Neural cell (in vitro differentiated cells): ENCODE data around the gene BLOC1S4.

Experiments
- CTCF ChIP-seq: fragments of 450-650 bp; IDR thresholded peaks from 2 replicates; pipeline ENCODE4 v1.5.1; 2014; ENCODE audit warnings: antibody characterized with exemption, mild to moderate bottlenecking, moderate library complexity; ENCODE audit not compliant: poor library complexity, severe bottlenecking
- POLR2AphosphoS5 ChIP-seq: IDR thresholded peaks from 2 replicates; pipeline ENCODE4 v1.6.1; 2012
- RAD21 ChIP-seq: fragments of 450-650 bp; conservative IDR thresholded peaks from 2 replicates; pipeline ENCODE4 v1.6.1; 2014; ENCODE audit warnings: antibody characterized with exemption, mild to moderate bottlenecking, moderate library complexity
- REST ChIP-seq: IDR thresholded peaks from 2 replicates; pipeline ENCODE4 v1.6.1; 2012; ENCODE audit warnings: borderline replicate concordance

GRCh38 chr4:6697131-6697530, 18.8 kb upstream of the BLOC1S4 start:
- TF ChIP-seq CTCF (no peak), RAD21 (no peak), REST (no peak), POLR2AphosphoS5 (no peak)
